Measurements from ENCODE around the gene SRPK2.

SRPK2 gene

DNA sequence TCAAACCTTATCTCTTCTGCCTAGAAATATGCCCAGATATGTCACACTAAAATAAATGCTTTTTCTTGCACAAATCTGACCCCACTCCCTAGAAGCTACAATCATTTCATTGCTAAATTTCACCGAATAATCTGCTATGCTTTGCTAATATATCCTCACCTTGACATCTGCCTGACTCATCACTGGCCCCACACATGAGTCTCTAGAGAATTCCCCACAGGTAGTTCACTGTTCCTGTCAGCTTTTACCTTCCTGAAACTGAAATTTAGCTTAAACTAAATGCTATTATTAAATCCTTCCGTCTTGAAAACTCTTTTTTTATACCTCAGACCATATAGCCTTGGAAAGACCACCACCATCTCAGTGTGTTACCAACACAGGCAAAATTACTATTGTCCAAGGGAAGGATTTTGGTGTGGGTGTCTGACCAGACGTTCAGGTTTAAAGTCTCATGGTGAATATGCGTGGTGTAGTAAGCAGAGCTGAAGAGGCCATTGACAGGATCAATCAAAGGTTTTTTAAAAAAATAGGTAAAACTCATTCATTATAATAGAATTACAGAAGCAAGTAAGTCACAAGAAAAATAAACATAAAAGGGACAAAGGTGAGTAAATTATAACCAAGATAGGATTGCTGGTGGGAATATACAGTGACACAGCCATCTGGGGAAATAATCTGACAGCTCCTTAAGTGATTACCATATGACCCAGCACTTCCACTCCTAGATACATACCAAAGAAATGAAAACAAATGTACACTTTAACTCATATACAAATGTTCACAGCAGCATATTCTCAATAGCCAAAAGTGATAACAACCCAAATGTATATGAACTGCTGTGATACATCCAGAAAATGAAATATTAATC is 201.2 kb downstream of the SRPK2 start:
- H3K27me3 ChIP-seq (ENCODE audit: control insufficient read depth, insufficient read depth, low read length): no peaks in the 10 kb centered on the region
- no peak overlapping the region for H3K27ac ChIP-seq
- peaks cover 22% of the 10 kb centered on the region for H3K79me2 ChIP-seq
- H3K4me2 ChIP-seq (ENCODE audit: low read length): no peak overlapping the region
- H3K9me3 ChIP-seq (ENCODE audit: control insufficient read depth, low read length): no peaks in the 10 kb centered on the region
- H3K4me3 ChIP-seq (ENCODE audit: low read depth, low read length): no peak overlapping the region
- no peak overlapping the region for H2AFZ ChIP-seq
- no peaks in the 10 kb centered on the region for H3K36me3 ChIP-seq (ENCODE audit: control insufficient read depth, insufficient read depth, low read length)
- H3K9ac ChIP-seq: no peak overlapping the region
- TF ChIP-seq CTCF (IDR thresholded peaks at IDR 0.05): no peak
- no peaks in the 10 kb centered on the region for H3K4me1 ChIP-seq

DNA sequence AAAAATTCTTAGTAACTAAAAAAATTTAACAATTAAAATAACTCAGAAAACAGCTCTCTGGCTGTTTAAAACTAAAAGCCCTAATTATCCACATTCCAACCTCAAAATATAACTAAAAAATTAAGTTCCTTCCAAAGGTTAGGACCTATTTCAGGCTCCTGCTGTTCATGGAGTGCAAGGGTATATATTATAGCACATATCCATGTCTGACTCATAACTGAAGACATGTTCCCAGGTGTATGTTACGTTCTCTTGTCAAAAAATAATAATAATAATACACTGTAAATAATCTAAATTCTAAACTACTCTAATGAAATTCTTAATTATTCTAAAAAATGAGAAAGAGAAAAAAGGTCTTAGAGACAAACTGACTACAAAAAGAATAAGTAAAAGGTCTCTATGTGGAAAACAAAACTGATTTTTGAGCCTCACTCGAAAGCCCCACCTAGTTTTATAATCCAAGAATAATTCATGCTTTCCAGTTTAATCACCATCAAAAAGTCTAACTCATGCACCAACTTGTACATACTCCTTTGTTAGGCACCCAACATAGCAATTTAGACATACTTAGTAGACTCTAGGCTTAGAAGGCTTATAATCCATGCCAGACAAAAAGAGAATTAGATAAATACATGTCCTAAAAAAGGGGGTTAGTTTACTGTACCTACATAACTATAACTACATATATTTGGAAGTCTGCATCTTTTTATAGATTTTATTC is 203.3 kb downstream of the SRPK2 start:
- Histone ChIP-seq H3K27ac (no peak overlapping the region), H3K9ac (no peak overlapping the region), H3K36me3 (ENCODE audit: control insufficient read depth, insufficient read depth, low read length) (no peaks in the 10 kb centered on the region), H3K4me3 (ENCODE audit: low read depth, low read length) (no peak overlapping the region), H3K79me2 (peaks cover 19% of the 10 kb centered on the region), H3K4me2 (ENCODE audit: low read length) (no peak overlapping the region), H3K4me1 (no peaks in the 10 kb centered on the region), H3K27me3 (ENCODE audit: control insufficient read depth, insufficient read depth, low read length) (no peaks in the 10 kb centered on the region), H2AFZ (no peak overlapping the region), H3K9me3 (ENCODE audit: control insufficient read depth, low read length) (no peaks in the 10 kb centered on the region)
- no peak for TF ChIP-seq CTCF (IDR thresholded peaks at IDR 0.05)

GRCh38 chr7:105180002-105180401 is 208.7 kb downstream of the SRPK2 start:
- Histone ChIP-seq H3K9ac (no peak overlapping the region), H2AFZ (no peak overlapping the region), H3K79me2 (peaks cover 15% of the 10 kb centered on the region), H3K4me3 (ENCODE audit: low read depth, low read length) (no peak overlapping the region), H3K27me3 (ENCODE audit: control insufficient read depth, insufficient read depth, low read length) (no peaks in the 10 kb centered on the region), H3K36me3 (ENCODE audit: control insufficient read depth, insufficient read depth, low read length) (no peaks in the 10 kb centered on the region), H3K9me3 (ENCODE audit: control insufficient read depth, low read length) (no peaks in the 10 kb centered on the region), H3K4me1 (peaks cover 3% of the 10 kb centered on the region), H3K4me2 (ENCODE audit: low read length) (no peak overlapping the region), H3K27ac (no peak overlapping the region)
- TF ChIP-seq CTCF (IDR thresholded peaks at IDR 0.05): no peak

DNA sequence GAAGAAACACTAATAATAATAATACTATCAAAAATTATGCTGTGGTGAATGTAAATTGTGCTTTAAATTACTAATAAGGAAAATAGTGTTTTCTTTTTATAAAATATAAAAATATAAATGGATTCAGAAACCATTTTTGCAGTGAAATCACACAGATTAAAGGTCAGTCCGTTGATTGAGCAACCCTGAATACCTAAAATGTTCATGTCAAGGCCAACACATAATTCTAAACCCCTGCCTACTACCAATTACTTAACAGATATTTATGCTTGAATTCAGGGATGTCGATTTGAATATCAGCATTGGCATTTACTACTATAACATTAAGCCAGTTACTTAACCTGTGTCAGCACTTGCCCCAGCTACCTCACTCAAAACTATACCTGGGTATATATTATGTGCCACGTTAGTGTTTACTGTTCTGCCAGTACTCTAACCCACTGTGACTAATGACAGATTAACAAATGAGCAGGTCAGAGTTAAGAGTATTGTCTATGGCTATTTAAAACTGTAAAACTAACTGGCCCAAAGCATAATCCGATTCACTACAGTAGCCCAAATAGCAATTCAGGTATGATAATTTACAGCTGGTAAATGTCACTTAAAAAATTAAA is 209.7 kb downstream of the SRPK2 start:
- Histone ChIP-seq H3K9me3 (ENCODE audit: control insufficient read depth, low read length) (no peaks in the 10 kb centered on the region), H3K27me3 (ENCODE audit: control insufficient read depth, insufficient read depth, low read length) (no peaks in the 10 kb centered on the region), H3K4me2 (ENCODE audit: low read length) (no peak overlapping the region), H3K27ac (no peak overlapping the region), H3K4me3 (ENCODE audit: low read depth, low read length) (no peak overlapping the region), H3K9ac (no peak overlapping the region), H3K4me1 (peaks cover 3% of the 10 kb centered on the region), H2AFZ (no peak overlapping the region), H3K79me2 (peaks cover 15% of the 10 kb centered on the region), H3K36me3 (ENCODE audit: control insufficient read depth, insufficient read depth, low read length) (no peaks in the 10 kb centered on the region)
- TF ChIP-seq CTCF (IDR thresholded peaks at IDR 0.05): no peak
